GM23338 (cell line): ENCODE measurements around the gene KIAA1671.

Experiments used
- EZH2 ChIP-seq: fragments of 200-600 bp; sonication (generic); IDR thresholded peaks from one replicate; pipeline ENCODE4 v1.8.0; 2017; ENCODE audit warnings: antibody characterized with exemption, mild to moderate bottlenecking, low read depth; ENCODE audit not compliant: unreplicated experiment
- EZH2phosphoT487 ChIP-seq: fragments of 200-600 bp; sonication (generic); IDR thresholded peaks from one replicate; pipeline ENCODE4 v1.8.1; 2018; ENCODE audit warnings: antibody characterized with exemption; ENCODE audit not compliant: unreplicated experiment
- NANOG ChIP-seq: IDR thresholded peaks from 2 replicates; pipeline ENCODE4 v1.6.1; 2016; ENCODE audit warnings: antibody characterized with exemption, borderline replicate concordance
- POLR2AphosphoS5 ChIP-seq: IDR thresholded peaks from 2 replicates; pipeline ENCODE4 v1.6.1; 2016; ENCODE audit warnings: antibody characterized with exemption, low read depth
- ZNF114 ChIP-seq: fragments of 250-450 bp; sonication (Bioruptor Pico); IDR thresholded peaks from 2 replicates; pipeline ENCODE4 v1.5.0; 2020; ENCODE audit warnings: mild to moderate bottlenecking, moderate library complexity
- ZNF331 ChIP-seq: fragments of 250-450 bp; sonication (Bioruptor Pico); IDR thresholded peaks from 2 replicates; pipeline ENCODE4 v1.5.0; 2020; ENCODE audit warnings: low read depth, mild to moderate bottlenecking, moderate library complexity
- TF ChIP-seq, protein P1 (sequence below), 2 experiments: fragments of 200-600 bp in 1 of 2; sonication (generic) in 1 of 2; conservative IDR thresholded peaks; 2 replicates each; pipeline versions ENCODE4 v1.5.1 to v1.6.1; 2016 to 2017; ENCODE audit warnings: antibody characterized with exemption in 2 of 2, low read depth in 2 of 2, mild to moderate bottlenecking in 2 of 2, moderate library complexity in 1 of 2
- TF ChIP-seq, protein P2 (sequence below): fragments of 250-450 bp; sonication (Bioruptor Pico); IDR thresholded peaks from 2 replicates; pipeline ENCODE4 v1.5.0; 2020; ENCODE audit warnings: mild to moderate bottlenecking, moderate library complexity
- TF ChIP-seq, protein P3 (sequence below): IDR thresholded peaks from one replicate; pipeline ENCODE4 v1.6.1; 2018; ENCODE audit warnings: antibody characterized with exemption; ENCODE audit not compliant: unreplicated experiment

DNA sequence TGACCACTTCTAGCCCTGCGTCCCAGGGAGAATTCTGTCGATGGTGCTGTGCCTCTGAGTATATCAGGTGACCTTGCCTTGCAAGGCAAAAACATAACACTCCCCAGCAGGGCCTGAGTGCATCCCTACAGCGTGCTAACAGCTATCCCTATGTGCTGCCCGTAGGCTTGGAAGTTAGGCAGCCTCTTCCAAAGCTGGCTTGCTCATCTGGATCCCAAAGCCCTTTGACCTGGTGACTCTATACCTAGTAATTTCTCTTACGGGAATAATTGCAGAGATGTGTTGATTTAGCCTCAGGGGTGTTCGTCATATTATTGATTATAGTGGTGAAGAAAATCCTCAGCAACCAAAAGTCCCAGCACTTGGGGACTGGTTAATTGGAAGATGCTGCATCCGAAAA is 214.6 kb downstream of the KIAA1671 start:
- TF ChIP-seq POLR2AphosphoS5, result no peak
- TF ChIP-seq, protein P1, sequence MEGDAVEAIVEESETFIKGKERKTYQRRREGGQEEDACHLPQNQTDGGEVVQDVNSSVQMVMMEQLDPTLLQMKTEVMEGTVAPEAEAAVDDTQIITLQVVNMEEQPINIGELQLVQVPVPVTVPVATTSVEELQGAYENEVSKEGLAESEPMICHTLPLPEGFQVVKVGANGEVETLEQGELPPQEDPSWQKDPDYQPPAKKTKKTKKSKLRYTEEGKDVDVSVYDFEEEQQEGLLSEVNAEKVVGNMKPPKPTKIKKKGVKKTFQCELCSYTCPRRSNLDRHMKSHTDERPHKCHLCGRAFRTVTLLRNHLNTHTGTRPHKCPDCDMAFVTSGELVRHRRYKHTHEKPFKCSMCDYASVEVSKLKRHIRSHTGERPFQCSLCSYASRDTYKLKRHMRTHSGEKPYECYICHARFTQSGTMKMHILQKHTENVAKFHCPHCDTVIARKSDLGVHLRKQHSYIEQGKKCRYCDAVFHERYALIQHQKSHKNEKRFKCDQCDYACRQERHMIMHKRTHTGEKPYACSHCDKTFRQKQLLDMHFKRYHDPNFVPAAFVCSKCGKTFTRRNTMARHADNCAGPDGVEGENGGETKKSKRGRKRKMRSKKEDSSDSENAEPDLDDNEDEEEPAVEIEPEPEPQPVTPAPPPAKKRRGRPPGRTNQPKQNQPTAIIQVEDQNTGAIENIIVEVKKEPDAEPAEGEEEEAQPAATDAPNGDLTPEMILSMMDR (conservative IDR thresholded peaks at IDR 0.05; ENCODE audit: low read depth in 2 of 2), result no peak
- no peak for TF ChIP-seq EZH2
- TF ChIP-seq, protein P2, sequence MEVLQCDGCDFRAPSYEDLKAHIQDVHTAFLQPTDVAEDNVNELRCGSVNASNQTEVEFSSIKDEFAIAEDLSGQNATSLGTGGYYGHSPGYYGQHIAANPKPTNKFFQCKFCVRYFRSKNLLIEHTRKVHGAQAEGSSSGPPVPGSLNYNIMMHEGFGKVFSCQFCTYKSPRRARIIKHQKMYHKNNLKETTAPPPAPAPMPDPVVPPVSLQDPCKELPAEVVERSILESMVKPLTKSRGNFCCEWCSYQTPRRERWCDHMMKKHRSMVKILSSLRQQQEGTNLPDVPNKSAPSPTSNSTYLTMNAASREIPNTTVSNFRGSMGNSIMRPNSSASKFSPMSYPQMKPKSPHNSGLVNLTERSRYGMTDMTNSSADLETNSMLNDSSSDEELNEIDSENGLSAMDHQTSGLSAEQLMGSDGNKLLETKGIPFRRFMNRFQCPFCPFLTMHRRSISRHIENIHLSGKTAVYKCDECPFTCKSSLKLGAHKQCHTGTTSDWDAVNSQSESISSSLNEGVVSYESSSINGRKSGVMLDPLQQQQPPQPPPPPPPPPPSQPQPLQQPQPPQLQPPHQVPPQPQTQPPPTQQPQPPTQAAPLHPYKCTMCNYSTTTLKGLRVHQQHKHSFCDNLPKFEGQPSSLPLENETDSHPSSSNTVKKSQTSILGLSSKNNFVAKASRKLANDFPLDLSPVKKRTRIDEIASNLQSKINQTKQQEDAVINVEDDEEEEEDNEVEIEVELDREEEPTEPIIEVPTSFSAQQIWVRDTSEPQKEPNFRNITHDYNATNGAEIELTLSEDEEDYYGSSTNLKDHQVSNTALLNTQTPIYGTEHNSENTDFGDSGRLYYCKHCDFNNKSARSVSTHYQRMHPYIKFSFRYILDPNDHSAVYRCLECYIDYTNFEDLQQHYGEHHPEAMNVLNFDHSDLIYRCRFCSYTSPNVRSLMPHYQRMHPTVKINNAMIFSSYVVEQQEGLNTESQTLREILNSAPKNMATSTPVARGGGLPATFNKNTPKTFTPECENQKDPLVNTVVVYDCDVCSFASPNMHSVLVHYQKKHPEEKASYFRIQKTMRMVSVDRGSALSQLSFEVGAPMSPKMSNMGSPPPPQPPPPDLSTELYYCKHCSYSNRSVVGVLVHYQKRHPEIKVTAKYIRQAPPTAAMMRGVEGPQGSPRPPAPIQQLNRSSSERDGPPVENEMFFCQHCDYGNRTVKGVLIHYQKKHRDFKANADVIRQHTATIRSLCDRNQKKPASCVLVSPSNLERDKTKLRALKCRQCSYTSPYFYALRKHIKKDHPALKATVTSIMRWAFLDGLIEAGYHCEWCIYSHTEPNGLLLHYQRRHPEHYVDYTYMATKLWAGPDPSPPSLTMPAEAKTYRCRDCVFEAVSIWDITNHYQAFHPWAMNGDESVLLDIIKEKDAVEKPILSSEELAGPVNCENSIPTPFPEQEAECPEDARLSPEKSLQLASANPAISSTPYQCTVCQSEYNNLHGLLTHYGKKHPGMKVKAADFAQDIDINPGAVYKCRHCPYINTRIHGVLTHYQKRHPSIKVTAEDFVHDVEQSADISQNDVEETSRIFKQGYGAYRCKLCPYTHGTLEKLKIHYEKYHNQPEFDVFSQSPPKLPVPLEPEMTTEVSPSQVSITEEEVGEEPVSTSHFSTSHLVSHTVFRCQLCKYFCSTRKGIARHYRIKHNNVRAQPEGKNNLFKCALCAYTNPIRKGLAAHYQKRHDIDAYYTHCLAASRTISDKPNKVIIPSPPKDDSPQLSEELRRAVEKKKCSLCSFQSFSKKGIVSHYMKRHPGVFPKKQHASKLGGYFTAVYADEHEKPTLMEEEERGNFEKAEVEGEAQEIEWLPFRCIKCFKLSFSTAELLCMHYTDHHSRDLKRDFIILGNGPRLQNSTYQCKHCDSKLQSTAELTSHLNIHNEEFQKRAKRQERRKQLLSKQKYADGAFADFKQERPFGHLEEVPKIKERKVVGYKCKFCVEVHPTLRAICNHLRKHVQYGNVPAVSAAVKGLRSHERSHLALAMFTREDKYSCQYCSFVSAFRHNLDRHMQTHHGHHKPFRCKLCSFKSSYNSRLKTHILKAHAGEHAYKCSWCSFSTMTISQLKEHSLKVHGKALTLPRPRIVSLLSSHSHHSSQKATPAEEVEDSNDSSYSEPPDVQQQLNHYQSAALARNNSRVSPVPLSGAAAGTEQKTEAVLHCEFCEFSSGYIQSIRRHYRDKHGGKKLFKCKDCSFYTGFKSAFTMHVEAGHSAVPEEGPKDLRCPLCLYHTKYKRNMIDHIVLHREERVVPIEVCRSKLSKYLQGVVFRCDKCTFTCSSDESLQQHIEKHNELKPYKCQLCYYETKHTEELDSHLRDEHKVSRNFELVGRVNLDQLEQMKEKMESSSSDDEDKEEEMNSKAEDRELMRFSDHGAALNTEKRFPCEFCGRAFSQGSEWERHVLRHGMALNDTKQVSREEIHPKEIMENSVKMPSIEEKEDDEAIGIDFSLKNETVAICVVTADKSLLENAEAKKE, result no peak
- no peak for TF ChIP-seq NANOG
- TF ChIP-seq EZH2phosphoT487, result no peak
- TF ChIP-seq, protein P3, sequence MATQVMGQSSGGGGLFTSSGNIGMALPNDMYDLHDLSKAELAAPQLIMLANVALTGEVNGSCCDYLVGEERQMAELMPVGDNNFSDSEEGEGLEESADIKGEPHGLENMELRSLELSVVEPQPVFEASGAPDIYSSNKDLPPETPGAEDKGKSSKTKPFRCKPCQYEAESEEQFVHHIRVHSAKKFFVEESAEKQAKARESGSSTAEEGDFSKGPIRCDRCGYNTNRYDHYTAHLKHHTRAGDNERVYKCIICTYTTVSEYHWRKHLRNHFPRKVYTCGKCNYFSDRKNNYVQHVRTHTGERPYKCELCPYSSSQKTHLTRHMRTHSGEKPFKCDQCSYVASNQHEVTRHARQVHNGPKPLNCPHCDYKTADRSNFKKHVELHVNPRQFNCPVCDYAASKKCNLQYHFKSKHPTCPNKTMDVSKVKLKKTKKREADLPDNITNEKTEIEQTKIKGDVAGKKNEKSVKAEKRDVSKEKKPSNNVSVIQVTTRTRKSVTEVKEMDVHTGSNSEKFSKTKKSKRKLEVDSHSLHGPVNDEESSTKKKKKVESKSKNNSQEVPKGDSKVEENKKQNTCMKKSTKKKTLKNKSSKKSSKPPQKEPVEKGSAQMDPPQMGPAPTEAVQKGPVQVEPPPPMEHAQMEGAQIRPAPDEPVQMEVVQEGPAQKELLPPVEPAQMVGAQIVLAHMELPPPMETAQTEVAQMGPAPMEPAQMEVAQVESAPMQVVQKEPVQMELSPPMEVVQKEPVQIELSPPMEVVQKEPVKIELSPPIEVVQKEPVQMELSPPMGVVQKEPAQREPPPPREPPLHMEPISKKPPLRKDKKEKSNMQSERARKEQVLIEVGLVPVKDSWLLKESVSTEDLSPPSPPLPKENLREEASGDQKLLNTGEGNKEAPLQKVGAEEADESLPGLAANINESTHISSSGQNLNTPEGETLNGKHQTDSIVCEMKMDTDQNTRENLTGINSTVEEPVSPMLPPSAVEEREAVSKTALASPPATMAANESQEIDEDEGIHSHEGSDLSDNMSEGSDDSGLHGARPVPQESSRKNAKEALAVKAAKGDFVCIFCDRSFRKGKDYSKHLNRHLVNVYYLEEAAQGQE, result no peak
- no peak for TF ChIP-seq ZNF331
- no peak for TF ChIP-seq ZNF114 (CRISPR knock-in tag)
